Measurements from ENCODE around the gene ACSS2. TPM values are rescaled to one million over a fixed set of nuclear protein-coding genes. Genes with fewer than 3 reads are reported as not detected.

ACSS2 gene
- total and polyA plus RNA-seq, 2 of the 8 experiments (the other 6 are each of a cell fraction or from before 2014, with no cell fraction given), result 17.7 to 24.2 TPM

- no peaks in the 10 kb centered on the region; the same call in 1 of the 2 replicates for H3K79me1 ChIP-seq (ENCODE audit: low read depth, low read length)
- WGBS, 2 experiments (ENCODE audit: extremely low coverage in 1 of 2, insufficient coverage in 1 of 2, insufficient read length in 1 of 2, insufficient replicate concordance in 2 of 2, low coverage in 1 of 2, low lambda C conversion rate in 2 of 2, missing lambda C conversion rate in 1 of 2), result 90% methylated on average over 4 of the region's 4 CpGs; no CpG with 5 or more reads in 1 of the 2 experiments
- H3K4me3 ChIP-seq (ENCODE audit: extremely low read depth in 1 of 4, insufficient read depth in 2 of 4, low read depth in 3 of 4, low read length in 4 of 4), result no peak overlapping the region
- no peak overlapping the region for H4K8ac ChIP-seq (ENCODE audit: extremely low read depth, insufficient read depth, low read length)
- H2BK5ac ChIP-seq (ENCODE audit: low read depth, low read length), result no peak overlapping the region
- H3K27ac ChIP-seq (ENCODE audit: low read depth, low read length), result no peak overlapping the region
- H4K20me1 ChIP-seq (replicated peaks in 1 of 2; ENCODE audit: control insufficient read depth in 1 of 2, insufficient read depth in 2 of 2, low read length in 2 of 2), result peaks cover 0 to 2% of the 10 kb centered on the region in 2 experiments
- H2AK5ac ChIP-seq (ENCODE audit: low read depth, low read length), result no peak overlapping the region
- H2BK120ac ChIP-seq (replicated peaks; ENCODE audit: low read depth, low read length), result no peak overlapping the region
- H2BK12ac ChIP-seq (ENCODE audit: low read depth, low read length), result no peak overlapping the region
- no peak overlapping the region for H2BK20ac ChIP-seq (ENCODE audit: low read length)
- H4K5ac ChIP-seq (ENCODE audit: insufficient read length, low read depth, low read length), result no peak overlapping the region
- no peak overlapping the region for H2BK15ac ChIP-seq (ENCODE audit: low read length)
- no peaks in the 10 kb centered on the region for H3K36me3 ChIP-seq (ENCODE audit: control insufficient read depth in 2 of 4, insufficient read depth in 4 of 4, low read length in 3 of 4)
- H3K27me3 ChIP-seq (replicated peaks in 1 of 4; ENCODE audit: control insufficient read depth in 3 of 4, extremely low read depth in 1 of 4, insufficient read depth in 3 of 4, low read length in 3 of 4), result no peaks in the 10 kb centered on the region
- H3K9me3 ChIP-seq (ENCODE audit: insufficient read depth in 2 of 2, low read depth in 1 of 2, low read length in 1 of 2), result no peaks in the 10 kb centered on the region
- no peak overlapping the region for H3K9ac ChIP-seq (replicated peaks in 1 of 4; ENCODE audit: extremely low read depth in 1 of 4, low read depth in 3 of 4, low read length in 3 of 4)
- H3K23ac ChIP-seq (ENCODE audit: insufficient read length), result no peak overlapping the region
- no peak overlapping the region for H4K91ac ChIP-seq (replicated peaks; ENCODE audit: insufficient read length, low read length)
- no peak for DNase-seq (ENCODE audit: low read depth in 1 of 2, low spot score in 2 of 2)
- no peak overlapping the region for H3K4me2 ChIP-seq (ENCODE audit: insufficient read depth in 1 of 2, low read depth in 2 of 2, low read length in 2 of 2)
- no peak overlapping the region for H3K4ac ChIP-seq (replicated peaks; ENCODE audit: insufficient read length, low read depth, low read length)
- no peak overlapping the region for H3K56ac ChIP-seq (replicated peaks; ENCODE audit: insufficient read length, low read depth, low read length)
- no peak overlapping the region for H2AFZ ChIP-seq (ENCODE audit: low read length)
- H3K23me2 ChIP-seq (ENCODE audit: low read depth, low read length), result no peaks in the 10 kb centered on the region; the same call in 1 of the 2 replicates
- no peaks in the 10 kb centered on the region for H3K79me2 ChIP-seq (ENCODE audit: control insufficient read depth in 1 of 2, insufficient read depth in 2 of 2, low read length in 2 of 2)
- CTCF ChIA-PET (ENCODE audit: partially characterized antibody), result interaction anchor here (0.8 to 1.5 kb wide), 2 partner anchors 28 to 42 kb away, joined by 4 read pairs; no protein-coding TSS in a partner anchor
- no peaks in the 10 kb centered on the region for H3K4me1 ChIP-seq (replicated peaks in 1 of 4; ENCODE audit: control insufficient read depth in 3 of 4, insufficient read depth in 4 of 4, low read length in 3 of 4)
- FAIRE-seq, result no peak
- POLR2A ChIA-PET (ENCODE audit: partially characterized antibody), result interaction anchor here (1.2 to 1.3 kb wide), 2 partner anchors 8 to 9 kb away, joined by 3 read pairs; no protein-coding TSS in a partner anchor
- no peak overlapping the region for H3K14ac ChIP-seq (ENCODE audit: insufficient read length)
- no peak overlapping the region for H3K18ac ChIP-seq (ENCODE audit: extremely low read depth, low read length)
- no peak for TF ChIP-seq KDM4A (IDR thresholded peaks at IDR 0.05; ENCODE audit: low read depth, low read length, severe bottlenecking)
- TF ChIP-seq TBP (IDR thresholded peaks at IDR 0.05; ENCODE audit: low read depth, low read length), result no peak
- no peak for TF ChIP-seq CTBP2 (IDR thresholded peaks at IDR 0.05; ENCODE audit: borderline replicate concordance, insufficient read depth, insufficient read length, low read length)
- TF ChIP-seq USF2 (IDR thresholded peaks at IDR 0.05; ENCODE audit: low read length), result no peak
- TF ChIP-seq CBX8 (IDR thresholded peaks at IDR 0.05; ENCODE audit: borderline replicate concordance, low read depth, low read length), result no peak
- no peak for TF ChIP-seq E2F6 (IDR thresholded peaks at IDR 0.05)
- no peak for TF ChIP-seq CHD1 (IDR thresholded peaks at IDR 0.05; ENCODE audit: low read depth, low read length)
- TF ChIP-seq TAF1 (IDR thresholded peaks at IDR 0.05; ENCODE audit: low read depth, low read length), result no peak
- no peak for TF ChIP-seq GABPA (IDR thresholded peaks at IDR 0.05; ENCODE audit: borderline replicate concordance, insufficient read depth, low read length)
- no peak for TF ChIP-seq NANOG (IDR thresholded peaks at IDR 0.05; ENCODE audit: insufficient read depth, low read depth, low read length, poor library complexity, severe bottlenecking)
These were observed 39.5 kb downstream of the ACSS2 start for GRCh38 chr20:34915749-34916455.
